IPS-15b (cell line): ENCODE results near the gene CTNNA3.

Experiments used
- H3K27me3 ChIP-seq: one replicate; pipeline ENCODE4 v1.6.1; 2013; ENCODE audit warnings: low read length; ENCODE audit not compliant: control insufficient read depth, insufficient read depth
- H3K36me3 ChIP-seq: one replicate; pipeline ENCODE4 v1.6.1; 2013; ENCODE audit warnings: low read length; ENCODE audit not compliant: control insufficient read depth, insufficient read depth
- H3K4me1 ChIP-seq: one replicate; pipeline ENCODE4 v1.6.1; 2013; ENCODE audit warnings: mild to moderate bottlenecking, low read length; ENCODE audit not compliant: control insufficient read depth, insufficient read depth
- H3K4me3 ChIP-seq: one replicate; pipeline ENCODE4 v1.5.1; 2013; ENCODE audit warnings: low read depth, low read length
- H3K9ac ChIP-seq: one replicate; pipeline ENCODE4 v1.6.1; 2013; ENCODE audit warnings: low read depth, mild to moderate bottlenecking, low read length
- H3K9me3 ChIP-seq: one replicate; pipeline ENCODE4 v1.6.1; 2013; ENCODE audit warnings: mild to moderate bottlenecking, low read length; ENCODE audit not compliant: control insufficient read depth, insufficient read depth

Gene CTNNA3

DNA sequence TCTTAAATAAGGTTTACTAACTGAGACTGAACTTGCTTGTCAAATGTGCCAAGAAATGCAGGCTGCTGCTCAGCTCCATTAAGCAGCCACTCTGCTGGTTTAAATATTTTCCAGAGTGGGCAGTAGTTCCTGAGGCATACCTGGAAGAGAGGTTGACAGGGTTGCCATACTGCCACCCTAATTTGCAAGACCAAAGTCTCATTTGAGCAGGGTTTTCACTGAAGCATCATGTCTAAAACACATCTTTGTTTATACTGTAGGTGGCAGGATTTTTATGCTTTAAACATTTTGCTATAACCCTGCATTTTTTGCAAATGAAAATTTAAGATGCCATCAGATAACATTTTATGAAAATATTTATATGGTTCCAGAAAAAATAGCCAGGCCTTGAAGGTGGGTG is 1388.2 kb downstream of the CTNNA3 start:
- Histone ChIP-seq H3K9ac (no peak overlapping the region), H3K9me3 (no peaks in the 10 kb centered on the region), H3K36me3 (no peaks in the 10 kb centered on the region), H3K4me3 (no peak overlapping the region), H3K27me3 (no peaks in the 10 kb centered on the region), H3K4me1 (no peaks in the 10 kb centered on the region)

DNA sequence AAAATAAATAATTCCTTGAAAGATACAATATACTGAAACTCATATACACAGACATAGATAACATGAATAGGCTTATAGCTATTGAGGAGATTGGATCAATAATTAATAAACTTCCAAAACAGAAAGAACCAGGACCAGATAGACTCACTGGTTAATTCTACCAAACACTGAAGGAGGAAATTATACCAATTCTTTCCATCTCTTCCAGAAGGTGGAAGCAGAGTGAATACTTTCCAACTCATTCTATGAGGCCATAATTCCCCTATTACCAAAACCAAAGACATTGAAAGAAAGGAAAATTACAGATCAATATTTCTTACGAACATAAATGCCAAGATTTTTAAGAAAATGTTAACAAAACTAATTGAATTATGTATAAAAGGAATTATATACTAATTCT is 1394.9 kb downstream of the CTNNA3 start:
- H3K36me3 ChIP-seq = no peaks in the 10 kb centered on the region
- H3K4me1 ChIP-seq = no peaks in the 10 kb centered on the region
- no peaks in the 10 kb centered on the region for H3K9me3 ChIP-seq
- no peak overlapping the region for H3K9ac ChIP-seq
- no peak overlapping the region for H3K4me3 ChIP-seq
- H3K27me3 ChIP-seq = no peaks in the 10 kb centered on the region

DNA sequence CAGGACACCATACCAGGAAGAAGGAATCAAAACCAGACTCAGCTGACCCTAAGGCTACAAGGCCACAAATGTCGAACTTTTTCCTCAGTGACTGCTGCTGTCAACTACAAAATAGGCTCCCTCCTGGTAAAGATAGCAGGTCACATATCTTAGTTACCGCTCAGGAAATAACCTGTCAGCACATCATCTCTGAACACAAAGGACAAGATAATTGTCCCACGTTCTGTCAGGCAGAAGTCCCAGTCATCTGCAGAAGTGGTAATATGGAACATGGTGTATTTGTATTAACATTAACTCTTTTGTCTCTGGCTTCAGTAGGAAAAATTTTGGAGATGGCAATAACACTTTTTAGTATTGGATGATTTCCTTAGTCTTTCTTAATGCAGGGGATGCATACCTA is 1400.4 kb downstream of the CTNNA3 start:
- Histone ChIP-seq H3K36me3 (no peaks in the 10 kb centered on the region), H3K27me3 (no peaks in the 10 kb centered on the region), H3K9ac (no peak overlapping the region)

DNA sequence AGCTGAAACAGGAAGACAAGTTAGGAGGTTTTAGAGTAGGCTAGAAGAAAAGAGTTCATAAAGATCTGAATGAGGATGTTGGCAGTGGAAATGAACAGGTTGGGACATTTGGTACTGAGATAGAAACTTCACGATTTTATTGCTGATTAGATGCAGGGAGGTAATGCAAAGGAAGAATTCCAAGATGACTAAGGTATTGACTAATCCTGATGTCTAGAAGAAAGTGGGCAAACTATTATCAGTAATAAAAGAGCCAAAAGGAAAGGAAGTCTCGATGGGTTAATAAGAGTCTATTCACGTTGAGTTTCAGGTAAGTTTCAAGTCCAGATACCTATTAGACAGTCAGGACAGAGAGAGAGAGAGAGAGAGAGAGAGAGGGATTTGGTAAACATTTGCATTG is 1401.5 kb downstream of the CTNNA3 start:
- H3K4me3 ChIP-seq = no peak overlapping the region

More for the DNA sequence above, 1400.4 kb downstream of the CTNNA3 start:
- H3K4me1 ChIP-seq = no peaks in the 10 kb centered on the region
- H3K4me3 ChIP-seq = no peak overlapping the region
- H3K9me3 ChIP-seq = no peaks in the 10 kb centered on the region

DNA sequence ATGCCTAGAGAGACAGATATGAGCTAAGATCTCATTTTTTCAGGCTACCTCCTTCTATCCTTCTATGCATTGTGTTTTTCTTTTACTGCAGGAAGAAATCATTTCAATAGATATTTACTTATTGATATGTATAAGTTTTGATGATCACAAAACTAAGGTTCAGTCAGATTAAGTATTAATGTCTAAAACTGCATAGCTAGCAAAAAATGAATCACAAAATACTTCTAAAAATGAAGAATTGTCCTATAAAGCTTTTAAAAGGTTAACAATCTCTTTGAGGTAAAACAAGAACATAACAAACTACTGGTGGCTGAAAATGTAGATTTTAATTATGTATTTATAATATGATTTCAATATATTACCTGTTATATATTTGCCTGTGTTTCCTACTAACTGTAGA is 1403.1 kb downstream of the CTNNA3 start:
- Histone ChIP-seq H3K9ac (no peak overlapping the region), H3K4me1 (no peaks in the 10 kb centered on the region), H3K27me3 (no peaks in the 10 kb centered on the region), H3K4me3 (no peak overlapping the region), H3K36me3 (no peaks in the 10 kb centered on the region), H3K9me3 (no peaks in the 10 kb centered on the region)

More for the DNA sequence above, 1401.5 kb downstream of the CTNNA3 start:
- no peaks in the 10 kb centered on the region for H3K36me3 ChIP-seq
- H3K4me1 ChIP-seq = no peaks in the 10 kb centered on the region
- H3K9me3 ChIP-seq = no peaks in the 10 kb centered on the region
- no peak overlapping the region for H3K9ac ChIP-seq
- no peaks in the 10 kb centered on the region for H3K27me3 ChIP-seq

DNA sequence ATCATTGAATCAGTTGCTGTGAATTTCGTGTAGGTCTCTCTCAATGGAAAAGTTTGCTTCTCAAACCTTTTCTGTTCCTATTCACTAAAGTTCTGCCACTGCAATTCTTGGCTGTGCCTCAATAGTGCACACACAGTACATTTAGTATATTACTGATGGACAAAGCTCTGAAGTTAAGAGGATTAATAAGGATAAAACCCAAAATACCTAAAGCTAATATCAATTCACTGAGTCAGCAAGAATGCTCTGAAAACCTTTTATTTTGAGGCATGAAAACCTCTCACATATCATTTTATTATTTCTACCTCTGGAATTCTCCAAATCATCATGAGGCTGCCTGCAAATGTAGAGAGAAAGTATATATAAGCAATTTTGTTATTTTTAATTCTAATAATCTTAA is 1403.5 kb downstream of the CTNNA3 start:
- no peaks in the 10 kb centered on the region for H3K9me3 ChIP-seq
- H3K4me3 ChIP-seq = no peak overlapping the region
- H3K4me1 ChIP-seq = no peaks in the 10 kb centered on the region
- H3K36me3 ChIP-seq = no peaks in the 10 kb centered on the region
- no peaks in the 10 kb centered on the region for H3K27me3 ChIP-seq
- no peak overlapping the region for H3K9ac ChIP-seq

DNA sequence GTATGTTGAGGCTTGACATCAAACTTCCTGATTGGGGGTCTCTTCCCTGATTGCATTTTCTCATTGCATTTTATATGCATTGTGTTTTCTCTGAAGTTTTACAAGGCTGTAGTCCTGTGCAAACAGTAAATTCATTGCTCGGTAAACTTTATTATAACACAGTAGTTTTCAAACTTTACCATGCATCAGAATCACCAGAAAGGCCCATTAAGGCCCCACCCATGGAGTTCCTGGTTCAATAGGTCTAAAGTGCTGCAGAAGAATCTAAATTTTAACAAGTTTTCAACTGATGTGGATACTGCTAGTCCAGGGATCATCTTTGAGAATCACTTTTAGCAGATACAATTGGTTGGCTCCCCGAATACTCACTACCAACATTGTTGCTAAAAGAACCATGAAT is 1404.9 kb downstream of the CTNNA3 start:
- no peaks in the 10 kb centered on the region for H3K27me3 ChIP-seq
- H3K9me3 ChIP-seq = no peaks in the 10 kb centered on the region
- no peaks in the 10 kb centered on the region for H3K4me1 ChIP-seq
- H3K9ac ChIP-seq = no peak overlapping the region
- H3K36me3 ChIP-seq = no peaks in the 10 kb centered on the region
- H3K4me3 ChIP-seq = no peak overlapping the region

DNA sequence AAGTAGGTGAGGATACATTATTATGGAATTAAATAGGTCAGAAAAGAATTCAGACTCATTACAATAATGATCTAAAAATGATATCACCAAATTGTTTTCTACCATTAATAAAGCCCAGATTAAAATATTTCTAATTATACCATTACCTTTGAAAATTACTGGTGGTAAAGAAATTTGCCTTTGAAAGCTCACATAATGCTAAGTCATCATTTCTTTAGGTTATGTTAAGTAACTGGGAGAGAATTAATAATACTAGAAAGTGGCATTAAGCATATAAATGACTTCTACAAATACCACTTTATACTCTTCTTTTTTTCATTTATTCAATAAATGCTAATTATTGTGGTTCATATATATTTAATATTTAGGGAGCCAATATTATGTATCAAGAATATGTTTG is 1411.4 kb downstream of the CTNNA3 start:
- no peaks in the 10 kb centered on the region for H3K36me3 ChIP-seq
- H3K4me1 ChIP-seq = no peaks in the 10 kb centered on the region
- no peak overlapping the region for H3K9ac ChIP-seq
- H3K9me3 ChIP-seq = no peaks in the 10 kb centered on the region
- no peak overlapping the region for H3K4me3 ChIP-seq
- no peaks in the 10 kb centered on the region for H3K27me3 ChIP-seq

DNA sequence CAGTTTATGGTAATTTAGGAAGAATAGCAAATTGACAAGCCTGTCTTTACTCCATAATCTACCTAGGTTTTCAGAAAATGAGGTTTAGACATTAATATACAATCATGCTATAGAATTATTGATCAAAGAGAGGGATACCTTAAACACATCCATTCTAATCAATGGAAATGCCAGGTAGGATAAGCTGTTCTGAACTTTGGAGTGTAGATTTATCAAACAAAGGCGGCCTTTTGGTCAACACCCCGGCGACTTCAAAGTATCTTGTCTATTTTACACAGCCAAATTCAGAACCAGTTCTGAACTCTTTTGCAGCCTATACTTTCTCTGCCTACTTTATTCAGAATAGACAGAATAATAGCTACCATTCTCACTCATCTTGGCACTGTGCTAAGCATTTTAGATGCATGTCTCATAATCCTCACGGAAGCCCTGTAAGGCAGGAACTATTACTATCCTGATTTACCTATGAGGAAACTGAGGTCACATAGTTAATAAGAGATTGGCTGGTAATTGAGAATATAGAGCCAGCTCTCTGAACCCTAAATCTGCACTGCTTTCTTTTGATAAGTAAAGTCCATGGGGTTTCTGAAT is 1412.0 kb downstream of the CTNNA3 start:
- Histone ChIP-seq H3K9ac (no peak overlapping the region), H3K4me1 (no peaks in the 10 kb centered on the region), H3K4me3 (no peak overlapping the region), H3K9me3 (no peaks in the 10 kb centered on the region), H3K36me3 (no peaks in the 10 kb centered on the region), H3K27me3 (no peaks in the 10 kb centered on the region)

DNA sequence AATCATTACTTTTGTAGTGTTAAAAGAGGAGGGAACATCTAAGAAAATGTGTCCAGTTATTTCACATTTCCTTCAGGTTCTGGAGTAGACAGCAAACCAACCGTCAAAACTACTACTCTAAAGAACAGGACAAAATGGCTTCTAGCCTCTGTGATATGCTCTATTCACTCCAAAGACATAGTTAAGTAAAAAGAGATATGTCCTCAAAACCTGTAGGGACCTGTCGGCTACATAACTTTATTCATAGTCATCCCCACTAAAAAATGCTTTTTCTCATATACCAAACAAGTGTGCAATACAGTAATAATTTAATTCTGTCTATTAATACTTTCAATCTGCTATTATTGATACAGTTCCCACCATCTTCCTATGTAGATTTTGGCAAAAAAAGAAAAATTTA is 1412.9 kb downstream of the CTNNA3 start:
- H3K36me3 ChIP-seq = no peaks in the 10 kb centered on the region
- H3K4me1 ChIP-seq = no peaks in the 10 kb centered on the region
- no peak overlapping the region for H3K9ac ChIP-seq
- H3K9me3 ChIP-seq = no peaks in the 10 kb centered on the region
- H3K4me3 ChIP-seq = no peak overlapping the region
- H3K27me3 ChIP-seq = no peaks in the 10 kb centered on the region

DNA sequence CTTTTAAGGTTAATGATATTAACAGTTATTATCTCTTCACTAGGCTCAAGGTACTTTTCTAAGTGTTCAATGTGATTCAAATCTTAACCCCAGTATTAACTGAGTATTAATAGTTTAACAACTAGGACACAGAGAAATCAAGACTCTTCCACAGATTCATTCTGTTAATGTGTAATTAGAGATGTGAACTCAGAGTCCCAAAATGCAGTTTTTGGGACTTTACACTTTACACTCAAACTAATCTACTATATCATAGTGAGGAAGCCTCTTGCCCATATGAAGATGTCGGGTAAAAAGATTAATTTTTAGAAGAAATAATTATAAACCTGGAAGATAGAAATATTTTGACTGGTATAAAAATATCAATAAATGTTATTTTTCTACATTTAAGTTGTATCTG is 1414.7 kb downstream of the CTNNA3 start:
- H3K4me1 ChIP-seq = no peaks in the 10 kb centered on the region
- no peaks in the 10 kb centered on the region for H3K9me3 ChIP-seq
- H3K9ac ChIP-seq = no peak overlapping the region
- no peaks in the 10 kb centered on the region for H3K36me3 ChIP-seq
- no peaks in the 10 kb centered on the region for H3K27me3 ChIP-seq
- H3K4me3 ChIP-seq = no peak overlapping the region

DNA sequence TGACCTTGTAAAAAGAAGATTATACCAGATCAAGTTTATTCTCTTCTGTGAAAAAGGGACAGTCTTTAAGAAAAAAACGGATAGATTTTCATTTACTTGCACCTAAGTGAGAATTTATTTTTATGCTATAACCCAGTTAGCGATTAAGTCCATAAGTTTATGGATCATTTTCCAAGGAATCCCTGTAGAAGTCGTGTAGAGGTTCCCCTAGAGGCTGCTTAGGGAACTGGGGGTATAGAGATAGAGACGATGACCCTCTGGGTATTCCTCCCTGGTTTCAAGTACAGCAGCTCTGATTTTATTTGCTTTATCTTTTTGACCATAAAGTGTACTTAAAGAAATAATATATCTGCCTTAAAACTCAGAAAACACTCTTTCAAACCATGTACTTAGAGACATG is 1418.5 kb downstream of the CTNNA3 start:
- Histone ChIP-seq H3K36me3 (no peaks in the 10 kb centered on the region), H3K4me3 (no peak overlapping the region), H3K9me3 (no peaks in the 10 kb centered on the region), H3K4me1 (no peaks in the 10 kb centered on the region), H3K27me3 (no peaks in the 10 kb centered on the region), H3K9ac (no peak overlapping the region)
